HT-29 (cell line): Measurements from ENCODE around the gene PI16. TPM values are rescaled to one million over a fixed set of nuclear protein-coding genes. Genes with fewer than 3 reads are reported as not detected.

ENCODE experiments used
- DNase-seq: peaks from one replicate; pipeline ENCODE4 v3.0.0-alpha.2; 2015; ENCODE audit warnings: low spot score
- total RNA-seq: library from RNA; depleted of rRNA; stranded (reverse); fragments of >200 nt; shearing (Covaris generic); gene quantifications from 2 replicates; pipeline ENCODE4 v1.2.3, GENCODE V29; 2014

The PI16 gene
- total RNA-seq, 1 experiment from 2014 or later: not detected

DNA sequence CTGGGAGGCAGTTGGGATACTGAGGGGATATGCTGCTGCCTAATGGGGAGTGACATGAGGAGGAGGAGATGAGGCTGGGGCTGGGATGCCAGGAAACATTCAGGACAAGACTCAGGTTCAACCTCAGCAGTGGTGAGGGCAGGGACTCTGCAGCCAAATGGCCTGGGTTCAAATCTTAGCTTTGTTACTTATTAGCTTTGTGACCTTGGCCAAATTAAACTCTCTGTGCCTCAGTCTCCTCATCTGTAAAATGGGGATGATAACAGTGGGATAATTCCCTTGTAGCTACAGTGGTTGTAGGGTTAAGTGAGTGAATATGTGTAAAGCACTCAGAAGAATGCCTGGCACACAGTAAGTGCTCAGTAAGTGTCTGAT, 1.9 kb downstream of the PI16 start:
- DNase-seq: no peak

DNA sequence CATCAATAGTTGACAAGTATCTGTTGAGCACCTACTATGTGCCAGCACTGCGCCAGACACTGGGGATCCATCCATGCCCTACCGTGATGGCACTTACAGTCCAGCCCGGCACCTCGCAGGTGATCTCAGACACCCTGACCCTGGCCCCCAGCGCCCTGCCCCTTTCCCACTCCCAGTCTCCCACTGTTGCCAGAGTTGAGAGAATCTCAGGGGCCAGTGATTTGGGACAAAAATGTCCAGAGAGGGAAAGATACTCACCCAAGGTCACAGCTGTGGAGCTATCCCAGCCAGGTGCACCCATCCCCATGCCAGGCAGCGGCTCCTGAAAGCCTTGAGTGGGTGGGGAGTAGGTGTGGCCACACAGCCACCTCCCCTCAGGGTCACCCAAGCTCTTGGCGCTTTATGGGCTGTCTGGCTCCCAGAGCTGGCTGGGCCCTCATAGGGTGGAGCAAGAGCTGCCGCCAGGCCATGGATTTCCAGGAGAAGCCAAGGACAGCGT, 3.3 kb downstream of the PI16 start:
- DNase-seq: peak; percentile 49

DNA sequence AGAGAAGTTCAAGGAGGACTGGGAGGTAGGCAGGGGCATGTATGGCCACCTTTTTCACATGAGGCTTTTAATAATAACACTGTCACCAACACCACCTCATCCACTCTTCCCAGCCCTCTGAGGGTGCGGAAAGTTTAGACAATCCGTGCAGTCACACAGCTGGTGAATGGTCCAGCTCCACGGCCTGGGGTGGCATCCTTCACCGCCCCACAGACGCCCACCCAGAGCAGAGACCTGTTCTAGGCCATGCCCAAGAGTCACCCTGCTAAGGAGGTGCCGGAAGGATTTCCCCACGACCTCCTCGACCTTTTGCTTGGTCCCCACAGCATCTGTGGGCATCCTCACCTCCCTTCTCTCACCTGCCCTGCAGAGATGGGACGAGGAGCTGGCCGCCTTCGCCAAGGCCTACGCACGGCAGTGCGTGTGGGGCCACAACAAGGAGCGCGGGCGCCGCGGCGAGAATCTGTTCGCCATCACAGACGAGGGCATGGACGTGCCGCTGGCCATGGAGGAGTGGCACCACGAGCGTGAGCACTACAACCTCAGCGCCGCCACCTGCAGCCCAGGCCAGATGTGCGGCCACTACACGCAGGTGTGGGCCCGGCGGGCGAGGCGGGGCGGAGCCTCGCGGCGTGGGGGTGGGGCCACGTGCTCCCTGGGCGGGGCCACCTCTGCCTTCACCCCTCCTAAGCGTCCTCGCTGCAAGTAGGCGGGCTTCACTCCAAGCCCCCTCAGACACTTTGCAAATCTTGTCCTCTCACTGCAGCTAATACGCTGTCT, 4.4 kb downstream of the PI16 start:
- no peak for DNase-seq

DNA sequence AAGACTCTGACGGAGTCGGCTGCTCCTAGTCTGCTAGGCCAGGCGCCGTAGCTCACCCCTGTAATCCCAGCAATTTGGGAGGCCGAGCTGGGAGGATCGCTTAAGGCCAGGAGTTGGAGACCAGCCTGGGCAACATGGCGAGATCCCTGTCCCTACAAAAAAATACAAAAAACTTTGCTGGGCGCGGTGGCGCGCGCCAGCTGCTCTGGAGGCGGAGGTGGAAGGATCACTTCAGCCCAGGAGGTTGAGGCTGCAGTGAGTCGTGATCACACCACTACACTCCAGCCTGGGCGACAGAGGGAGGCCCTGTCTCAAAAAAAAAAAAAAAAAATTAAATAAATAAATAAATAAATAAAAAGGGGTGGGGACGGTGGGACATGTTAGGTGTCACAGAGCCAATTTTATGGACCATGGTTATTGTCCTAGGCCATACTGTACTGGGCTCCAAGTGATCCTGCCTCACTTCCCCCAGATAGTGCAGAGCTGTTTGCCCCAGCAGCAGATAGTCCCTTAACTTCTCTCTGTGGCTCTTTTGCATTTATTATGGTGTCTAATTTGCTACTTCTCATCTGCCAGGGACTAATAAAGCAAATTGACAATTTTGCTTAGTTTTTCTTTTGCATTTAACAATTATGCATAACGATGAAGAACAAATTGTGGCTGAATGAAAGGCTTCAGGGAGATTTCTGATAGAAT, 5.2 kb downstream of the PI16 start:
- no peak for DNase-seq

DNA sequence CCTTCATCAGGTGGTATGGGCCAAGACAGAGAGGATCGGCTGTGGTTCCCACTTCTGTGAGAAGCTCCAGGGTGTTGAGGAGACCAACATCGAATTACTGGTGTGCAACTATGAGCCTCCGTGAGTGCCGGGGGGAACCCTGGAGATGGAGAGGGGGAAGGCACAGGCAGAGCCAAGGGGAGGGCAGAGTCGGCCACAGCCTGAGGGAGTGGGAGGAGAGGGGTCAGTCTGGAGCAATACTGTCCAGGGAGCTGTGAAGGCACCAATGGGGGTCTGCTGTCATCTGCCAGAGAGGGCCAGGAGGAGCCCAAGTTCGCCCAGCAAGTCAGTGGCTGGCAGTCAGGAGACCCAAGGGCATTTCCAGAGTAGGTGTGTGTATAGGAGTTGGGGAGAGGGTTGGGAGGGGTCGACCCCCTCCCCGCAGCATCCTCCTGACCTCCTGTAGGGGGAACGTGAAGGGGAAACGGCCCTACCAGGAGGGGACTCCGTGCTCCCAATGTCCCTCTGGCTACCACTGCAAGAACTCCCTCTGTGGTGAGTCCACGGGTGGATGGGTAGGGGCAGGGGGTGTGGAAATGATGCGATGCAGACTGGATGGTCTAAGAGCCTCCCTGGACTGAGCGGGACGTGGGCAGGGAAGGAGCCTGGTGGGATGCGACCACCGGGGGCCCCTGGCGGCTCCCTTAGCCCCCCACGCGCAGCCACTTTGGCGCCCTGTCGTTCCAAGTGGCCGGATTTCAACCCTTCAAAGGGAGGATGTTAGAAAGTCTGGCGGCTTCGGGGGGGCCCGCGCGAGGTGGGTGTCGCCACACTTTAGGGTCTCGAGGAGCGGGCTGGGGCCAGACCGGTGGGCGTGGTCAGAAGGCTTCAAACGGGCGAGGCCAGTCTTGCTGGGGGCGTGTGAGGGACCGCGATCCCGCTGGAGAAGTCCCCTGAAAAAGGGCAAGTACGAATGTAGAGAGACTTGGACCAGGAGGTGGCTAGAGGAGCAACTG, 7.2 kb downstream of the PI16 start:
- DNase-seq: no peak

DNA sequence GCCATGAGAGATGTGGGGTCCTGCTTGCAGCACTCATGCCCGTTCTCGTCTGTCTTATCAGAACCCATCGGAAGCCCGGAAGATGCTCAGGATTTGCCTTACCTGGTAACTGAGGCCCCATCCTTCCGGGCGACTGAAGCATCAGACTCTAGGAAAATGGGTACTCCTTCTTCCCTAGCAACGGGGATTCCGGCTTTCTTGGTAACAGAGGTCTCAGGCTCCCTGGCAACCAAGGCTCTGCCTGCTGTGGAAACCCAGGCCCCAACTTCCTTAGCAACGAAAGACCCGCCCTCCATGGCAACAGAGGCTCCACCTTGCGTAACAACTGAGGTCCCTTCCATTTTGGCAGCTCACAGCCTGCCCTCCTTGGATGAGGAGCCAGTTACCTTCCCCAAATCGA, 8.3 kb downstream of the PI16 start:
- DNase-seq: peak; percentile 66

DNA sequence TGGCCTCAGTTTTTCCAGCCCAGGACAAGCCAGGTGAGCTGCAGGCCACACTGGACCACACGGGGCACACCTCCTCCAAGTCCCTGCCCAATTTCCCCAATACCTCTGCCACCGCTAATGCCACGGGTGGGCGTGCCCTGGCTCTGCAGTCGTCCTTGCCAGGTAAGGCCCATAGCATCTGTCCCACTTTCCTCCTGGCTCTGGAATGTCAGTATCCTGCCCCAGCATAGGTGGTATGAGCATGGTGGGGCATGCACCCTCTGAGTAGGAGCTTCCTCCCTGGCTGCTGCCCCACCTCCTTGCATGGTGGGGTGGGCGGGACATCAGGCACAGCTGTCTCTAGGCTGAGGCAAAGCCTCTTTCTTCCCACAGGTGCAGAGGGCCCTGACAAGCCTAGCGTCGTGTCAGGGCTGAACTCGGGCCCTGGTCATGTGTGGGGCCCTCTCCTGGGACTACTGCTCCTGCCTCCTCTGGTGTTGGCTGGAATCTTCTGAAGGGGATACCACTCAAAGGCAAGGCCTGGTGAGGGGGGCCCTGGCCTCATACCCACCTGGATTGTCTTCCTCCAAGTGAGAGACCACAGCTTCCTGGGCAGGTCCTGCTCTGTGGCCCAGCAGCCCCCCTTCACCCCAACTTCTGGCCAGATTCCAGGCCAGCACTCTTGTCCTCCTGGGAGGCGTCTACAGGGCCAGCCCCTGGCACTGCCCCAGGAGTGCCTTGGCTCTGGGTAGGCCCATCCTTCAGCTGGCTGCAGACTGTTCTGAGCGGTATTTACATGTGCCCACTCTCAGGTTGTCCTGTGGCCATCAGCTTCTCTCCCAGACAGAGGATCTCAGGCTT, 9.1 kb downstream of the PI16 start:
- peak; percentile 58 for DNase-seq

DNA sequence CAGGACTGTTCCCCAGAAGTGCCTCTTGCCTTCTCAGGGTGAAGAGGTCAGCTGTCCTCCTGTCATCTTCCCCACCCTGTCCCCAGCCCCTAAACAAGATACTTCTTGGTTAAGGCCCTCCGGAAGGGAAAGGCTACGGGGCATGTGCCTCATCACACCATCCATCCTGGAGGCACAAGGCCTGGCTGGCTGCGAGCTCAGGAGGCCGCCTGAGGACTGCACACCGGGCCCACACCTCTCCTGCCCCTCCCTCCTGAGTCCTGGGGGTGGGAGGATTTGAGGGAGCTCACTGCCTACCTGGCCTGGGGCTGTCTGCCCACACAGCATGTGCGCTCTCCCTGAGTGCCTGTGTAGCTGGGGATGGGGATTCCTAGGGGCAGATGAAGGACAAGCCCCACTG, 9.8 kb downstream of the PI16 start:
- no peak for DNase-seq

DNA sequence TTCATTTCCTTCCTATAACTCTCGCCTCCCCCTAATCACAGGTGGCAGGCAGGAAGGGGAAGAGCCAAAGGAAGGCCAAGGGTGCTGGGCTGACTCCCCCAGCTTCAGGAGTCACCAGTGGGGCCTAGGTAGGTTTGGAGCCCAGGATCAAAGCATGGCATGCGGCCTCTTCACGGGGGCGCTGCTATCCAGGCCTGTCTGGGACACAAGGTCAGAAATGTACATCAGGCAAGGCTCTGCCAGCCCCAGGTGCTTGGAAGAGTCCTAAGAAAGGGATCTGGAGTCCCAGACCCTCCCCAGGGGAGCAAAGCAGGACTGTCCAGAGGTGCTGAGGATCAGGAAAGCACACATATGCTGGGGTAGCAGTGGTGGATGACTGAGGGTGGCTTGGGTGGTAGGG, 10.4 kb downstream of the PI16 start:
- no peak for DNase-seq

DNA sequence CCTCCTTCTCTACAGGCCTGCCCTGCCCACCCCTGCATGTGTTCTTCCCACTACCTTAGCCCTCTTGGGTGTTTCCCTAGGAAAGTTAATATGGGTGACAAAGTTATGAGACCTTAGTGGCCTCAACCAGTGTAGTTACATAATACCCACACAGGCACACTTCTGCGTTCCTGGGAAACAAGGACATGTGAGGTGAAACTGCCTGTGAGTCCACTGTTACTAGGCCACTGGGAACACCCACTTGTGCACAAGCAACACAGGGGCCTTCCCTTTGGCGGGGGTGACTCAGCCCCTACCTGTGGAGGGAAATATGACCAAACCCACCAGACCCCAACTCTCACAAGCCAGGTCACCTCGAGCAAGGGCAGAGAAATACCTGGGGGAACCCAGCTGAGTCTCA, 12.8 kb downstream of the PI16 start:
- DNase-seq: no peak

DNA sequence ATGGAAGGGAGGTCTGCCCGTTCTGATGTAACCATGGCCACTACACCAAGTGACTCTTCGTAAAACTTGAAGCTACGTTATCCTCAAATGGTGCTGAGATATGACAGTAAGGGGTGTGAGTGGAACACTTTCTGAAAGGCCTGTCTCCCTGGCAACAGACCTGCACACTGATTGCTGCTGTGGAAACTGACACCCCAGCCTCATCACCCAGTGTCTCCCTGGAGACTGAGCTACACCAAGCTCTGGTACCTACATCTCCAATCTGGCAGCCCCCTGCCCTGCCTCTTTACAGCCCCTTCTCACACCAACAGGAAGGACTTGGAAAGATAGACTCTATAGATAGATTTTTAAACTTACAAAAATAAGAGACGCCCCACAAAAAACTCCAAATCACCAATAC, 13.2 kb downstream of the PI16 start:
- no peak for DNase-seq

DNA sequence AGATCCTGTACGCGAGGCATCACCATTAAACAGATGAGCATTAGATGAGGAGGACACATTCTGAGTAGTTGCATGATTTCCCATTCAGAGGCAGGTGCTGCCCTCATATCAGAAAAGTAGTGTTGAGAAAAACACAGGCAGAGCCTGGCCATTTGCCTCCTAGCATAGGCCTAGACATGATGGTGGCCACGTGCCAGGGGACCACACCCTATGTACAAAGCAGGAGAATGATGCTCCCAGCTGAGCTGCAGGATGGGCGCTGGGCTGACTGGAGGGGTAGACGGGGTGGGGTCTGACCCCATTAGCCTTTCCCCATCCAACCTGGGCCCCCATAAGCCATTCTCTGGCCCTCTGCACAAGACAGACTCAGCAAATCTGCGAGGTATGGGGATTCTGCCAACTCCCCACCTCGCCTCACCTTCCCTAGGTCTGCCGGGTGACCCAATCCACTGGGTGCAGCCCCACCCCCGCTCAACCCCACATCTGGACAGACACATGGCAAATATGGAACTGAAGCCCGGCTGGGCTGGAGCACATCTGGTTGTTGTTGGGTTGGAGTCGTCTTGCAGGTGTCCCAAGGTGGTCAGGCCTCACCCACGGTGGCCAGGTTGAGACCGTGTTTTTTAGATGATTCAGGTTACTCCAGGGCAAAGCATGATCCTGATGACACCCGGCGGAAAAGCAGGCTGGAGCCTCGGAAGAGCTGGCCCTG, 13.9 kb downstream of the PI16 start:
- DNase-seq: no peak

DNA sequence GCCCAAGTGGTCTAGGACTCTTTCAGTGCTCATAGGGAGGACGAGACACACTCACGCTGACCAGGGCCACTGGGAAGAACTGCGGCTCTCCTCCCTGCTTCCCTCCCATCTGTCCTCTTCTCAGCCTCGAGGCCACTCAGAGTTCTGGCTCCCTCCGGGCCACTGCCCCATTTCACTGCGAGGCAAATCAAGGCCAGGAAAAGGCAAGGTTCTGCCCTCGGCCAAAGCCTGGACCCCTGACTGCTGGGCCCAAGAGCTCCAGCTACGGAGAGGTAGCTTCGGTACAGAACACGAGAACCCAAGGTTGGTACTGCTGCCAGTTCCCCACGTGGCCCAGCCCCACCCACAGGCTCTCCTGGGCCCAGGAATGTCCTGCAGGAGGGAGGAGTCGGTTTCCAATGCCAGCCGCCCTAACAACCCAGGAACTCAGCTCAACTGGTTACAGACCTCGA, 14.7 kb downstream of the PI16 start:
- DNase-seq: peak; percentile 67

DNA sequence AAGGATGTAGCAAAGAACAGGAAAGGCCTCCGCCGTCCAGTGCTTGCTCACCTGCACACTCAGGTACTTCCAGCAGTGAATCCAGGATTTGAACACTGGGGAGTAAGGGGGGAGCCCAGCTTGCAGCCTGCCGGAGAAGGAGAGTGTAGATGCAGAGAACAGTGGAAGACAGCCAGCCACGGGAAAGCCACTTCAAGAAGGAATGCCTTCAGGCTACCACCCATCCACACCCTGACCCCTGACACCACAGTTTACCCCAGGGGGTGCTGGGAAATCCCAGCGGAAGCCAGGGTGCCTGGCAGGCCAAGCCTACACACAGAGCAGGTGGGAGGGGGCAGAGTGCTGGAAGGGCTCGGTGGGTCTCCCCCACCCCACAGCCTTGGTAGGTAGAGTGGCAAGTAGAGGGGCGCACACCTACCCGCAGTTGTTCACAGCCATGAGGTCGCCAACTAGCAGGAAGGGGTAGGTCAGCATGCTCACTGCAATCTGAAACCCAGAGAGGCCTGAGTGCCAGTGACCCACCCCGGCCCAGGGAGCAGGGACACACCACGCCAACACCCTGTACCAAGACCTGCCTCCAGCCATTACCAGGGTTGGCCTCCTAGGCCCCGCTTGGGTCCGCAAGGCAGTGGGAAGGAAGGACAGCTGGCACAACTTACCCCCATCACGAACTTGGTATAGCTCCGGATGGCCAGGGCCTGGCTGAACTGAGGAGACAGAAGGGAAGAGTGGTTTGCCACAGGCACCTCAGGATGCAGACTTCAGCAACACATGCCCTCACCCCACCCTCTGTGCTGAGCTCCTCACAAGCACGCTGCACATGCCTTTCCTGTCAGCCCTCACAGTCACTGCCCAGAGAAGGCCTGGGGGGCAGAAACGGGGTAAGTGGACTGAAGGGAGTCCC, 15.7 kb downstream of the PI16 start:
- no peak for DNase-seq

DNA sequence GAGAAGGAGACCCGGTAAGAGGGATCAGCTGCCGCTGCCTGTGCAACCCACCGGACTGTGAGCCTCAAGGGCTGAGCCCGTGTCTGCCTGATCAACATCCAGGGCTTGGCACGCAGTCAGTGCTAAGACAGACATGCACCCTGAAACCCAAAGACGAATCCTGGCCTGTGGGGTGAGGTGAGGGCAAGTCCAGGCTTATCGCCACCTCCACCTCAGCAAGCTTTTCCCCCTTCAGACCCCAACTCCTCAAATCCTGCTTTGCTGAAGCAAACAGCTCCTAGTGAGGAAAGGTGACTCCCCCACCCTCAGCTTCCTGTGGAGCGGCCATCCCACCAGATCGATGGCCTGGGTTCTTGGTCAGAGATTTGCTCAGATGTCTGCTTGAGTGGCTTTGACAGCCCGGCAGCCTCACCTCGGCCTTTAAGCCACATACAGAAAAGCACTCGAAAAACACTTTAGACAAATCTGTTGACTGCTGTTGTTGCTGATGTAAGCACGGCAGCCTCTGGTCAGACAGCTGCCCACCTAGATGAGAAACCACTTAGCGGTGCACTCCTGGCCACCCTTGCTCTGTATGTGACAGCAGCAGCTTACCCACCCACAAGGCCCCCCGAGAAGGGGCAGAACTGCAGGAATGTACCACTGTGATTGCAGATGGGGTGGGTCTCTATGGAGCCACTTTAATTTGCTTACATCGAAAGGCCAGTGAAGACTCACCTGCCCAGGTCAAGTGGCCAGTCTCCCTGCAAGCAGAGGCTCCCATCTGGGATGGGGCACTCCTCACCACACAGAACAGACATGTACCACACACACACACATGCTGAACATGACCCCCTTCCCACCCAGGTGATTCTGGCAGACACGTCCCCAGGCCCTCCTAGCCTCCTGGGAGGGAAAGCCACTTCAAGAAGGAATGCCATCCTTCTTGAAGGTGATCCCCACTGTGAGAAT, 16.6 kb downstream of the PI16 start:
- DNase-seq: no peak

DNA sequence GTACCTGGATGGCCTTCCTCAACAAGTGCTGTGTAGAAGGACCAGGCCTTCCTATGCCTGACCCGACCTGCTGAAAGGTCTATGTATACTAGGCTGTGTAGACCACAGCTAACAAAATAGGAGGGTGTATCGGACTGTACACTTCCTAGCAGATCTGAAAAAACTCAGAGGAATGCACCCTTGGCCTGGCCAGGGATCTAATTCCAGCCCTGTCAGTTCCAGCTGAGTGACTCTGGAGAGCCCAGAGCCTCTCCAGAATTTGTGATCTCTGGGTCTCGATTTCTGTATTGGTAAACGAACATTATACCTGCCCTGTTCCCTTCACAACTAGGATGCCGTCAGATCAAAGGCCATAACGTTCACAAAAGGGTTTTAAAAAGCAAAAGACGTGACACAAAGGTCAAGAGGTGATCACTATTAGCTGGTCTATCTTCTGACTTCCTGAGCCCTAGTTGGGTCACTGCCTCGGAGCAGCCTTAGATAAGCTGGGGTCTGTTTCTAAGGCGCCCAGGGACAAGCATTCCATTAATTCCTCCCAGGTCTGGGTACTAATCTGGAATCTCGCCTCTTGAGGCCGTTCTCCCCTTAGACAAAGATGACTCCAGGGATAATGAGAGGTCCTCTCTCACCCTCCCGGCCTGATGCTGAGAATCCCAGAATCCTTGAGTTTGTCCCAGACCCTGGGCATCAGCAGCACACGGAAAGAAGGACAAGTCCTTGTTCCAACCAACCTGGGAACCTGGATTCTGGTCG, 17.6 kb downstream of the PI16 start:
- no peak for DNase-seq

DNA sequence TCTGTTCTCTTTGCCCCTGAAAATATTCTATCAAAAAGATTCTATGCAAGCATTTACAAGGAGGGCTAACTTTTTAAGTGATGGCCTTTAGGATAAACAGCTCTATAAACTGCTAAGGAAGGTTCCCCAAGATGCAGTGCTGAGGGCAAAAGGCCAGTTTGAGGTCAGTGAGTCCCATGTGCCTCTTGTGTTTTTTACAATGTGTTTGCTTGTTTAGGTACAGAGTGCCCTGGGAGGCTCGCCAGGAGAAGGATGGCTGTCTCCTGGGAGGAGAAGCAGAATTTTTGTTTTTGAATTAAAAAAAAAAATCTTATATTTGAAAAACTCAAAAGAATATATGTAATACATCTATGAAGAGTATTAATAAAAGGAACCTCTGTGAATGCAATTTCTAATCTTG, 18.7 kb downstream of the PI16 start:
- no peak for DNase-seq
